Keratinocyte (primary cell): ENCODE measurements around the gene BTBD6. TPM values are rescaled to one million over a fixed set of nuclear protein-coding genes. Genes with fewer than 3 reads are reported as not detected.

Experiments
- DNase-seq: peaks from one replicate; pipeline ENCODE4 v3.0.0-alpha.2; 2011; ENCODE audit warnings: low read depth, missing footprints, low spot score
- FAIRE-seq: peaks from 2 replicates; lab custom pipeline; 2011; peaks lifted over from hg19 to GRCh38; lab: Jason Lieb, UNC
- H2AFZ ChIP-seq: 2 replicates; pipeline ENCODE4 v1.6.0; 2012; ENCODE audit warnings: low read length, control low read depth, inconsistent platforms; ENCODE audit not compliant: control insufficient read depth
- H3K27ac ChIP-seq: 2 replicates; pipeline ENCODE4 v1.5.1; 2011; ENCODE audit warnings: low read length; ENCODE audit not compliant: control insufficient read depth, insufficient read depth
- H3K27me3 ChIP-seq: 3 replicates; pipeline ENCODE4 v1.6.0; 2011; ENCODE audit warnings: low read length; ENCODE audit not compliant: control insufficient read depth, insufficient read depth; ENCODE audit errors: extremely low read depth
- H3K36me3 ChIP-seq, 2 experiments: 2 replicates in 1 of 2; 3 replicates in 1 of 2; pipeline ENCODE4 v1.5.1; 2011; ENCODE audit warnings: low read length in 2 of 2, mild to moderate bottlenecking in 1 of 2; ENCODE audit not compliant: control insufficient read depth in 2 of 2, insufficient read depth in 2 of 2; ENCODE audit errors: extremely low read depth in 1 of 2
- H3K4me1 ChIP-seq: 3 replicates; pipeline ENCODE4 v1.5.1; 2011; ENCODE audit warnings: low read length; ENCODE audit not compliant: control insufficient read depth, insufficient read depth; ENCODE audit errors: extremely low read depth
- H3K4me2 ChIP-seq: 3 replicates; pipeline ENCODE4 v1.6.0; 2011; ENCODE audit warnings: low read depth, low read length; ENCODE audit not compliant: control insufficient read depth, insufficient read depth; ENCODE audit errors: extremely low read depth
- H3K4me3 ChIP-seq, 3 experiments: fragments of 200-600 bp in 1 of 3; sonication (generic) in 1 of 3; 2 replicates in 2 of 3; 3 replicates in 1 of 3; pipeline ENCODE4 v1.5.1; 2011 to 2016; ENCODE audit warnings: low read length in 3 of 3, mild to moderate bottlenecking in 3 of 3, control low read depth in 2 of 3, inconsistent platforms in 1 of 3, low read depth in 1 of 3, mixed read lengths in 1 of 3, mixed run types in 1 of 3, moderate library complexity in 1 of 3; ENCODE audit not compliant: control insufficient read depth in 2 of 3, insufficient read depth in 2 of 3; ENCODE audit errors: extremely low read depth in 1 of 3
- H3K79me2 ChIP-seq: 2 replicates; pipeline ENCODE4 v1.6.0; 2012; ENCODE audit warnings: low read length; ENCODE audit not compliant: control insufficient read depth, insufficient read depth
- H3K9ac ChIP-seq: 3 replicates; pipeline ENCODE4 v1.6.0; 2011; ENCODE audit warnings: low read length; ENCODE audit not compliant: control insufficient read depth, insufficient read depth; ENCODE audit errors: extremely low read depth
- H3K9me1 ChIP-seq: 3 replicates; pipeline ENCODE4 v1.6.0; 2011; ENCODE audit warnings: low read length; ENCODE audit not compliant: control insufficient read depth, insufficient read depth; ENCODE audit errors: extremely low read depth
- H3K9me3 ChIP-seq: 2 replicates; pipeline ENCODE4 v1.5.1; 2012; ENCODE audit warnings: low read depth, low read length; ENCODE audit not compliant: control insufficient read depth
- H4K20me1 ChIP-seq: 3 replicates; pipeline ENCODE4 v1.6.0; 2011; ENCODE audit warnings: low read length; ENCODE audit not compliant: control insufficient read depth, insufficient read depth; ENCODE audit errors: extremely low read depth
- CTCF ChIP-seq, 3 experiments: IDR thresholded peaks in 1 of 3; conservative IDR thresholded peaks in 1 of 3; optimal IDR thresholded peaks in 1 of 3; 2 replicates in 2 of 3; 3 replicates in 1 of 3; pipeline versions ENCODE3 to v1.5.1; 2011; ENCODE audit warnings: low read length in 3 of 3, mild to moderate bottlenecking in 3 of 3, moderate library complexity in 2 of 3, control low read depth in 1 of 3, inconsistent platforms in 1 of 3; ENCODE audit not compliant: insufficient read depth in 2 of 3; ENCODE audit errors: extremely low read depth in 1 of 3
- EZH2 ChIP-seq: IDR thresholded peaks from one replicate; pipeline ENCODE4 v1.6.1; 2012; ENCODE audit warnings: inconsistent platforms, mild to moderate bottlenecking, low read length, moderate library complexity
- dilution Hi-C: fragments of 300-500 bp; cut with MboI; formaldehyde crosslinking; loops from one replicate; pipeline ENCODE4 v1.7.0; 2020; ENCODE audit warnings: low sequenced_read_pairs; ENCODE audit not compliant: extremely low pct_ligation_motif_present
- polyA plus RNA-seq, 5 experiments: library from polyadenylated mRNA; depleted of rRNA in 3 of 5; stranded (reverse) in 3 of 5; stranded (forward) in 1 of 5; unstranded in 1 of 5; fragments of >200 nt; gene quantifications; 1 replicate in 1 of 5; 2 replicates in 3 of 5; 3 replicates in 1 of 5; pipeline versions ENCODE4 v1.2.1 to v1.2.3, GENCODE V29; 2011 to 2012; ENCODE audit warnings: missing spikeins in 2 of 5, low read depth in 1 of 5, low replicate concordance in 1 of 5

Gene BTBD6
- polyA plus RNA-seq, 1 donor (not counting 4 experiments of a cell fraction or from before 2014, with no cell fraction given) = 22.2 TPM

DNA sequence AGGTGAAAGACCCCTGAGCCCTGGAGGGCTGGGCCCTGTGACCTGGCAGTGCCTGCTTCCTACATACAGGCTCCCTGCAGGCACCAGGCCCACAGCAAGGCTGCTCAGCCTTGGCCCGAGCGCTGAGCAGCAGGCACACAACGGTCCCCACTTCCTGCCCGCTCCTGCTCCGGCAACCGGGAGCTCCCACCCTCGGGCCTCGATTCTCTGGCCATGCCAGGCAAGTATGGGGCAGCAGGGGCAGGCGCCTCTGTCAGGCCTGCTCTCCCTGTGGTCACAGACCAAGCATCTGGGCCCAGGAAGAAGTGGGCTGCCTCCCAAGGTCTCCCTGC is 36.6 kb upstream of the BTBD6 start:
- H2AFZ ChIP-seq = no peak overlapping the region
- peaks cover 0 to 12% of the 10 kb centered on the region in 2 experiments for H3K36me3 ChIP-seq
- no peak for FAIRE-seq

DNA sequence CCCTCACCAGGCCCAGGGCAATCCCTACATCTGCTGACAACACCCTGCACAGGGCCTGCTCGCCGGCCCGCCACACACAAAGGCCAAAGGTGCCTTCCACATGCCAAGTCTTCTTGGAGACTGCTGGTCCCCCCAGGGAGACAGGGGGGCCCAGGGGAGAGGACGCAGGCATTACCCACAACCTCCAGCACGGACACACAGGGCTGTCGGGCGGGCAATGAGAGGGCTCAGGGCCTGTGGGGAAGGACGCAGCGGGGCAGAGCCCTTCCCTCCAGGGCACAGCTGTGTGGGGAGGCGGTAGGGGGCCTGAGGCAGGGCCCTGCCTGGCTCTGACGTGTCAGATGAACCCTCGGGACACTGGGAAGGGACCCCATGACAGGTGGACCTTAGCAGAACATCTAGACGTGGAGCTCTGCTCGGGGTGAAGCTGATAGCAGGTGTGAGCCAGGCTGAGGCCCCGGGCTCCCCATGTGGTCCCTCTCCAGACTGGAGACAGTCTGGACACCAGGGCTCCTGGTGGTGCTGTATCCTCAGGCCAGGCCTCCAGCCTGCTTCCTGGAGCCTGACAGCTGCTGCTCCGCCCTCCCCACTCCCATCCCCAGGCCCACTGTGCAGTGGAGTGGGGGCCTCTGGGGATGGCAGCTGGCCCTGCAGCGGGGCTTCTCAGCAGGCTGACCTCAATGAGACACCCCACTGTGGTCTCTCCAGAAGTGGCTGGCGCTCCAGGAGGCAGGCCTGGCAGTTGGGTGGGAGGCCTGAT is 35.6 kb upstream of the BTBD6 start:
- H3K4me2 ChIP-seq = no peak overlapping the region
- no peaks in the 10 kb centered on the region for H3K27me3 ChIP-seq
- no peak overlapping the region for H3K4me3 ChIP-seq
- H3K9ac ChIP-seq = no peak overlapping the region
- no peak overlapping the region for H3K27ac ChIP-seq
- H3K9me3 ChIP-seq = no peaks in the 10 kb centered on the region
- H3K79me2 ChIP-seq = no peaks in the 10 kb centered on the region
- dilution Hi-C loops = no loop called here
- TF ChIP-seq CTCF (optimal IDR thresholded peaks at IDR 0.05 in 1 of 3, IDR thresholded peaks at IDR 0.05 in 1 of 3, conservative IDR thresholded peaks at IDR 0.05 in 1 of 3; ENCODE audit: extremely low read depth in 1 of 3, insufficient read depth in 2 of 3, low read length in 3 of 3) = no peak
- TF ChIP-seq EZH2 = no peak
- FAIRE-seq (no peak), DNase-seq (no peak)
- no peaks in the 10 kb centered on the region for H4K20me1 ChIP-seq
- H3K9me1 ChIP-seq = no peaks in the 10 kb centered on the region
- no peaks in the 10 kb centered on the region for H3K4me1 ChIP-seq
- peaks cover 0 to 19% of the 10 kb centered on the region in 2 experiments for H3K36me3 ChIP-seq
- H2AFZ ChIP-seq = no peak overlapping the region

More for the DNA sequence above, 36.6 kb upstream of the BTBD6 start:
- no peak for DNase-seq
- no peak overlapping the region for H3K9ac ChIP-seq
- no peaks in the 10 kb centered on the region for H3K9me1 ChIP-seq
- no peak overlapping the region for H3K4me3 ChIP-seq
- H3K4me2 ChIP-seq = no peak overlapping the region
- no peaks in the 10 kb centered on the region for H3K27me3 ChIP-seq
- H3K79me2 ChIP-seq = no peaks in the 10 kb centered on the region
- H3K27ac ChIP-seq = no peak overlapping the region
- dilution Hi-C loops = no loop called here
- no peak for TF ChIP-seq CTCF (optimal IDR thresholded peaks at IDR 0.05 in 1 of 3, IDR thresholded peaks at IDR 0.05 in 1 of 3, conservative IDR thresholded peaks at IDR 0.05 in 1 of 3; ENCODE audit: extremely low read depth in 1 of 3, insufficient read depth in 2 of 3, low read length in 3 of 3)
- no peak for TF ChIP-seq EZH2
- no peaks in the 10 kb centered on the region for H4K20me1 ChIP-seq
- H3K9me3 ChIP-seq = no peaks in the 10 kb centered on the region
- H3K4me1 ChIP-seq = no peaks in the 10 kb centered on the region
